OCI-LY7 (cell line): ENCODE measurements around the gene APOBEC3H. TPM values are rescaled to one million over a fixed set of nuclear protein-coding genes. Genes with fewer than 3 reads are reported as not detected.

Experiments
- BruUV-seq: library from RNA; stranded (reverse); fragments of 400-500 nt; replicated peaks from 2 replicates; lab custom pipeline; 2021; lab: Mats Ljungman, UMichigan
- CTCF ChIA-PET: fragments of 300-600 bp; sonication (Branson Sonifier 250); formaldehyde crosslinking; loops from one replicate; lab custom pipeline; 2022; ENCODE audit warnings: antibody characterized with exemption; ENCODE audit not compliant: unreplicated experiment; lab: Charles Lee
- POLR2A ChIA-PET: fragments of 300-600 bp; sonication (Branson Sonifier 250); formaldehyde crosslinking; loops from one replicate; lab custom pipeline; 2022; ENCODE audit warnings: antibody characterized with exemption; lab: Charles Lee
- DNase-seq: peaks from one replicate; pipeline ENCODE4 v3.0.0-alpha.2; 2015; ENCODE audit warnings: low spot score
- H2AFZ ChIP-seq: fragments of 200-600 bp; sonication (generic), shearing (Covaris generic); 2 replicates; pipeline ENCODE4 v1.6.1; 2014; ENCODE audit warnings: mild to moderate bottlenecking, antibody characterized with exemption, low read length, moderate library complexity
- H3K27ac ChIP-seq: fragments of 200-600 bp; sonication (generic); 2 replicates; pipeline ENCODE4 v1.5.1; 2014; ENCODE audit warnings: mixed run types, low read depth, mild to moderate bottlenecking, moderate library complexity, low read length, inconsistent platforms; ENCODE audit not compliant: poor library complexity, severe bottlenecking
- H3K36me3 ChIP-seq: fragments of 200-600 bp; sonication (generic); 2 replicates; pipeline ENCODE4 v1.6.1; 2014; ENCODE audit warnings: mild to moderate bottlenecking, antibody characterized with exemption, low read length, moderate library complexity, mixed read lengths; ENCODE audit not compliant: insufficient read depth
- H3K4me1 ChIP-seq: fragments of 200-600 bp; sonication (generic); 2 replicates; pipeline ENCODE4 v1.5.1; 2014; ENCODE audit warnings: mild to moderate bottlenecking, low read length; ENCODE audit not compliant: insufficient read depth, poor library complexity, severe bottlenecking
- H3K4me2 ChIP-seq: fragments of 200-600 bp; sonication (generic); 2 replicates; pipeline ENCODE4 v1.6.1; 2014; ENCODE audit warnings: mild to moderate bottlenecking, low read length
- H3K4me3 ChIP-seq: fragments of 200-600 bp; sonication (generic); 2 replicates; pipeline ENCODE4 v1.5.1; 2014; ENCODE audit warnings: mild to moderate bottlenecking, low read depth, low read length; ENCODE audit not compliant: poor library complexity, severe bottlenecking
- H3K79me2 ChIP-seq: fragments of 200-600 bp; sonication (generic); 2 replicates; pipeline ENCODE4 v1.6.1; 2016; ENCODE audit warnings: low read depth, mild to moderate bottlenecking, low read length, moderate library complexity, mixed read lengths; ENCODE audit not compliant: insufficient read depth
- H3K9me2 ChIP-seq: fragments of 200-600 bp; sonication (generic); 2 replicates; pipeline ENCODE4 v1.6.1; 2016; ENCODE audit warnings: mild to moderate bottlenecking, low read length, mixed read lengths; ENCODE audit not compliant: insufficient read depth
- H3K9me3 ChIP-seq: fragments of 200-600 bp; sonication (generic); 2 replicates; pipeline ENCODE4 v1.6.1; 2014; ENCODE audit warnings: mild to moderate bottlenecking, mixed run types, low read length, mixed read lengths
- H4K20me1 ChIP-seq: fragments of 200-600 bp; sonication (generic); 2 replicates; pipeline ENCODE4 v1.6.1; 2014; ENCODE audit warnings: mild to moderate bottlenecking, antibody characterized with exemption, low read length, moderate library complexity, mixed read lengths; ENCODE audit not compliant: insufficient read depth
- CTCF ChIP-seq: fragments of 200-600 bp; sonication (generic); conservative IDR thresholded peaks from 2 replicates; pipeline ENCODE4 v1.5.1; 2014; ENCODE audit warnings: mild to moderate bottlenecking, antibody characterized with exemption, low read length, moderate library complexity, mixed read lengths
- EZH2phosphoT487 ChIP-seq: fragments of 200-600 bp; sonication (generic); IDR thresholded peaks from 2 replicates; pipeline ENCODE4 v1.6.1; 2018; ENCODE audit warnings: low read depth, borderline replicate concordance, mild to moderate bottlenecking, mixed run types, antibody characterized with exemption, low read length, moderate library complexity, mixed read lengths
- intact Hi-C: fragments of 100-400 bp; cut with micrococcal nuclease; formaldehyde crosslinking; loops from one replicate; pipeline ENCODE4 v1.10.0; 2022; ENCODE audit not compliant: unreplicated experiment
- small RNA-seq: library from RNA; depleted of rRNA; stranded (forward); fragments of <200 nt; gene quantifications from one replicate; pipeline ENCODE3, GENCODE V24; 2014
- total RNA-seq, 2 experiments: library from RNA; depleted of rRNA in 1 of 2; stranded (reverse); fragments of >200 nt in 1 of 2; shearing (Covaris generic) in 1 of 2; gene quantifications; 2 replicates each; pipeline ENCODE4 v1.2.3, GENCODE V29; 2014 to 2022

The APOBEC3H gene
- total RNA-seq, 2 experiments from 2014 or later = 0.99 to 1.2 TPM

- no peaks in the 10 kb centered on the region for H3K9me3 ChIP-seq
- H3K79me2 ChIP-seq = no peaks in the 10 kb centered on the region
- CTCF ChIA-PET = no interaction called here
- peak within 1 kb of the TSS; percentile 70 for H3K4me2 ChIP-seq
- no peaks in the 10 kb centered on the region for H3K36me3 ChIP-seq
- H3K9me2 ChIP-seq = no peaks in the 10 kb centered on the region
- no peaks in the 10 kb centered on the region for H4K20me1 ChIP-seq
- H3K4me1 ChIP-seq = peaks cover 45% of the 10 kb centered on the region
- peak within 1 kb of the TSS; percentile 48; the same call in 1 of the 2 replicates for H2AFZ ChIP-seq
- intact Hi-C loops = loop anchor here (5.0 kb wide), 2 partner anchors 165 to 375 kb away; partner anchors contain the start of gene RPL3
- POLR2A ChIA-PET = interaction anchor here (1.0 to 1.4 kb wide), 2 partner anchors 10 to 166 kb away, joined by 3 to 5 read pairs; no protein-coding TSS in a partner anchor
- peak within 1 kb of the TSS; percentile 56 for H3K27ac ChIP-seq
- H3K4me3 ChIP-seq = peak within 1 kb of the TSS; percentile 74
- BruUV-seq = no TSS peak
- TF ChIP-seq CTCF (no peak), EZH2phosphoT487 (no peak)
- DNase-seq = peak; percentile 91
Measured at GRCh38 chr22:39152511-39153219, 55.6 kb downstream of the APOBEC3H start, which contains the start of gene CBX7. CBX7 (minus strand) TSS chr22:39152680; CDS start chr22:39152444, 236 bp downstream.

- no TSS peak for BruUV-seq
- Histone ChIP-seq H4K20me1 (no peaks in the 10 kb centered on the region), H3K4me2 (peak overlapping the region; percentile 70), H3K9me2 (no peaks in the 10 kb centered on the region), H3K4me3 (peak overlapping the region; percentile 74), H3K4me1 (peaks cover 43% of the 10 kb centered on the region), H3K27ac (no peak overlapping the region), H2AFZ (peak overlapping the region; percentile 48; the same call in 1 of the 2 replicates), H3K9me3 (no peaks in the 10 kb centered on the region), H3K36me3 (no peaks in the 10 kb centered on the region), H3K79me2 (no peaks in the 10 kb centered on the region)
- ChIA-PET CTCF (no interaction called here), POLR2A (interaction anchor here (1.0 kb wide), 1 partner anchor 10 kb away, joined by 3 read pairs; no protein-coding TSS in a partner anchor)
- intact Hi-C loops = loop anchor here (5.0 kb wide), 2 partner anchors 164 to 374 kb away; partner anchors contain the start of gene RPL3
- no peak for DNase-seq
- TF ChIP-seq EZH2phosphoT487 (no peak), CTCF (no peak)
Measured at GRCh38 chr22:39153220-39153717, 56.2 kb downstream of the APOBEC3H start.

Small RNA genes within 50 kb of the gene (small RNA-seq; reads per million reads assigned to genes)
- gene AL022318.2 (not detected), gene COX5BP7 (not detected)

Other genes starting within 250 kb of the APOBEC3H start
- 41.9 and 45.2 TPM in 2 replicates for gene CBX6, start 225.0 kb upstream of the APOBEC3H start, total RNA-seq (2014; rRNA removed; shearing (Covaris generic))
- gene CBX6, start 225.0 kb upstream of the APOBEC3H start, total RNA-seq (2022) = 62.2 and 67.2 TPM in 2 replicates
- gene APOBEC3A, start 139.6 kb upstream of the APOBEC3H start, total RNA-seq (2014; rRNA removed; shearing (Covaris generic)) = not detected in 2 replicates
- not detected in 2 replicates for gene APOBEC3A, start 139.6 kb upstream of the APOBEC3H start, total RNA-seq (2022)
- 0.49 and 1.7 TPM in 2 replicates for gene APOBEC3B, start 114.9 kb upstream of the APOBEC3H start, total RNA-seq (2014; rRNA removed; shearing (Covaris generic))
- gene APOBEC3B, start 114.9 kb upstream of the APOBEC3H start, total RNA-seq (2022) = 31.1 and 31.9 TPM in 2 replicates
- 4.1 and 4.3 TPM in 2 replicates for gene APOBEC3C, start 83.0 kb upstream of the APOBEC3H start, total RNA-seq (2014; rRNA removed; shearing (Covaris generic))
- 74.0 and 82.6 TPM in 2 replicates for gene APOBEC3C, start 83.0 kb upstream of the APOBEC3H start, total RNA-seq (2022)
- gene APOBEC3D, start 76.1 kb upstream of the APOBEC3H start, total RNA-seq (2014; rRNA removed; shearing (Covaris generic)) = 11.6 and 13.1 TPM in 2 replicates
- gene APOBEC3D, start 76.1 kb upstream of the APOBEC3H start, total RNA-seq (2022) = 22.9 and 26.3 TPM in 2 replicates
- 3.7 and 3.9 TPM in 2 replicates for gene APOBEC3F, start 56.4 kb upstream of the APOBEC3H start, total RNA-seq (2014; rRNA removed; shearing (Covaris generic))
- gene APOBEC3F, start 56.4 kb upstream of the APOBEC3H start, total RNA-seq (2022) = 19.2 and 20.7 TPM in 2 replicates
- 49.8 and 60.2 TPM in 2 replicates for gene APOBEC3G, start 20.0 kb upstream of the APOBEC3H start, total RNA-seq (2014; rRNA removed; shearing (Covaris generic))
- gene APOBEC3G, start 20.0 kb upstream of the APOBEC3H start, total RNA-seq (2022) = 34.4 and 36.7 TPM in 2 replicates
- gene CBX7, start 55.4 kb downstream of the APOBEC3H start, total RNA-seq (2014; rRNA removed; shearing (Covaris generic)) = 7.3 and 11.9 TPM in 2 replicates
- gene CBX7, start 55.4 kb downstream of the APOBEC3H start, total RNA-seq (2022) = 19.6 and 31.5 TPM in 2 replicates
- gene PDGFB, start 147.7 kb downstream of the APOBEC3H start, total RNA-seq (2014; rRNA removed; shearing (Covaris generic)) = not detected in 2 replicates
- 0.13 and 0.27 TPM in 2 replicates for gene PDGFB, start 147.7 kb downstream of the APOBEC3H start, total RNA-seq (2022)
- 2,313 and 2,662 TPM in 2 replicates for gene RPL3, start 222.4 kb downstream of the APOBEC3H start, total RNA-seq (2014; rRNA removed; shearing (Covaris generic))
- gene RPL3, start 222.4 kb downstream of the APOBEC3H start, total RNA-seq (2022) = 2,385 and 2,457 TPM in 2 replicates